GM18868 (cell line): Measurements from ENCODE around the gene EPHB1.
A peak's percentile ranks its signal among the peaks of the same experiment; 100 is the strongest.

Experiments
- ATAC-seq: cut with Tn5 transposase; IDR thresholded peaks from one replicate; pipeline ENCODE4 v1.9.1; 2021; ENCODE audit warnings: mild to moderate bottlenecking, moderate library complexity; ENCODE audit not compliant: unreplicated experiment

The EPHB1 gene

GRCh38 chr3:134807189-134807588 is 12.1 kb downstream of the EPHB1 start:
- ATAC-seq, result no peak

- no peak for ATAC-seq
These were observed 13.8 kb downstream of the EPHB1 start for GRCh38 chr3:134808835-134809234.

- no peak for ATAC-seq
These were observed 14.5 kb downstream of the EPHB1 start for GRCh38 chr3:134809427-134810051.

- no peak for ATAC-seq
These were observed 15.0 kb downstream of the EPHB1 start for GRCh38 chr3:134810052-134810435.

GRCh38 chr3:134810850-134811249 is 15.8 kb downstream of the EPHB1 start:
- ATAC-seq, result no peak

- no peak for ATAC-seq
These were observed 18.6 kb downstream of the EPHB1 start for GRCh38 chr3:134813618-134814017.

- ATAC-seq, result no peak
These were observed 20.5 kb downstream of the EPHB1 start for GRCh38 chr3:134815519-134815918.

GRCh38 chr3:134816623-134817022 is 21.6 kb downstream of the EPHB1 start:
- no peak for ATAC-seq

- no peak for ATAC-seq
These were observed 22.2 kb downstream of the EPHB1 start for GRCh38 chr3:134817297-134817696.

- no peak for ATAC-seq
These were observed 25.9 kb downstream of the EPHB1 start for GRCh38 chr3:134820994-134821393.

- ATAC-seq, result no peak
These were observed 27.0 kb downstream of the EPHB1 start for GRCh38 chr3:134822090-134822489.

GRCh38 chr3:134823679-134824078 is 28.6 kb downstream of the EPHB1 start:
- no peak for ATAC-seq

GRCh38 chr3:134824791-134825190 is 29.7 kb downstream of the EPHB1 start:
- ATAC-seq, result no peak

- ATAC-seq, result peak; percentile 74
These were observed 32.2 kb downstream of the EPHB1 start for GRCh38 chr3:134827213-134827612.

GRCh38 chr3:134829721-134830120 is 34.7 kb downstream of the EPHB1 start:
- ATAC-seq, result no peak

GRCh38 chr3:134832585-134832984 is 37.5 kb downstream of the EPHB1 start:
- peak; percentile 57 for ATAC-seq

GRCh38 chr3:134833453-134834163 is 38.5 kb downstream of the EPHB1 start:
- peak; percentile 49 for ATAC-seq

GRCh38 chr3:134836921-134837320 is 41.9 kb downstream of the EPHB1 start:
- no peak for ATAC-seq

GRCh38 chr3:134838599-134838998 is 43.5 kb downstream of the EPHB1 start:
- ATAC-seq, result no peak

GRCh38 chr3:134839422-134839821 is 44.4 kb downstream of the EPHB1 start:
- no peak for ATAC-seq

- peak; percentile 96 for ATAC-seq
These were observed 44.9 kb downstream of the EPHB1 start for GRCh38 chr3:134839990-134840389.

GRCh38 chr3:134840459-134840858 is 45.4 kb downstream of the EPHB1 start:
- ATAC-seq, result no peak

- no peak for ATAC-seq
These were observed 51.0 kb downstream of the EPHB1 start for GRCh38 chr3:134846084-134846483.
